SKM-1 (cell line): Measurements from ENCODE around the gene FKBP2.

ENCODE experiments used
- DNase-seq: peaks from one replicate; lab custom pipeline; 2025; ENCODE audit not compliant: unreplicated experiment; lab: John Stamatoyannopoulos, UW

FKBP2 gene

DNA sequence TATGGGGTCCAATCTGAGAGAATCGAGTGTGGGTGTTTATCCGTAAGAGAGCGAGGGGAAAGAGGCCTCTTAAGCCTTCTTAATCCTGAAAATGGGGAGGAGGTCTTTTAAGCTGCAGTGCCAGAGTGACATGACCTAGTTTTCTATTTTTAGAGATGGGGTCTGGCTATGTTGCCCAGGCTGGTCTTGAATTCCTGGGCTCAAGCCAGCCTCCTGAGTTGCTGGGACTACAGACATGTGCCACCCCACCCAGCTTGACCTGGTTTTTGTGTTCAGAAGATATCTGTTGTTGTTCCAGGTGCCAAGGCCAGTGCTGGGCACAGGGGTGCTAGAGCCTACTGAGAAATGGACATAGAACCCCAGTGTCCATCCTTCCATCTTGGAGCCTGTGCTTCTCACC lies 42.2 kb downstream of the FKBP2 start:
- no peak for DNase-seq

- DNase-seq = peak; percentile 87
Observed at GRCh38 chr11:64284048-64284961, 43.4 kb downstream of the FKBP2 start, which contains the start of gene BAD. BAD (minus strand) TSS chr11:64284665; CDS start chr11:64284368, 297 bp downstream.

DNA sequence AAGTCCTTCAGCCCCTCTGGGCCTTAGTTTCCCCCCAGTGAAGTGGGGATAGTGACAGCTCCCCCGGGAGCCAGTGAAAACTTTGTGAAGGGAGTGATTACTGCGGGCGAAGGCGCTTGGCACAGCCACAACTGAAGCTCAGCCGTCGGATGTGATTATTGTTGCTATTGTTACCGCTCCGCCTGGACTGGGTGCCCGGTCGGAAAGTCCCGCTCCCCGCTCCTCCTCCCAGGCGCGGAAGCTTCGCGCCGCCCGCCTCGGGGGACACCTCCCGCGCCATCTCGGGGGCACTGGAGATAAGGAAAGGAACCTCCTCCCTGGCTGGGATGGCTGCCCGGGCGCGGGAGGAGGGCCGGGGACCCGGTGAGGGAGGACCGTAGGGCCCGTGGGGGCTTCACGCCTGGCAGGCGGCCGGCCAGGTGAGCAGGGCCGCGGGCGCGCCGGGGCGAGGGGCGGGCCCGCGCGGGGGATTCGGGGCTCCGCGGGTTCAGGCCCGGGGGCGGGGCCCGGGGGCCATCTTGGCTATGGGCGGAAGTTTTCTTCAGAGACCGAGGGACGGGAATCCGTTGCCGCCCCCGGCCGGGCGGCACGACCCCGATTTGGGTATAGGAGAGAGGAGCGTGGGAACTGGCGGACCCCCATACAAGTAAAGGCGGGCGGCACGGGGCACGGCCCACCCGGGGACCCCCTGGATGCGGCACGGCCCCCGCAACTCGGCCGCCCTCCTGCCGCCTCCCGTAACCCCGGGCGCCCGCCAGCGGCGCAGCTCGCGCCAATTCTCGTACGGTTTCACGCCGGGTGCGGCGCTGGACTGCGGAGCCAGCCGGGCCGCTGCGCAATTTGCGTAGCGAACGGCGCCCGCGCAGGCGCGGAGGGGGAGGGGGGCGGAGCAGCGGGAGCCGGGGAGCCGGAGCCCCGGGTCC lies 44.3 kb downstream of the FKBP2 start, which contains the start of gene GPR137:
TSS of gene GPR137 (plus strand) at position 887 of the 923 bp plus-strand sequence. CDS start 677 bp downstream, outside the sequence.
- DNase-seq = peak; percentile 42

- DNase-seq = no peak
Observed at GRCh38 chr11:64285885-64286800, 45.2 kb downstream of the FKBP2 start.

DNA sequence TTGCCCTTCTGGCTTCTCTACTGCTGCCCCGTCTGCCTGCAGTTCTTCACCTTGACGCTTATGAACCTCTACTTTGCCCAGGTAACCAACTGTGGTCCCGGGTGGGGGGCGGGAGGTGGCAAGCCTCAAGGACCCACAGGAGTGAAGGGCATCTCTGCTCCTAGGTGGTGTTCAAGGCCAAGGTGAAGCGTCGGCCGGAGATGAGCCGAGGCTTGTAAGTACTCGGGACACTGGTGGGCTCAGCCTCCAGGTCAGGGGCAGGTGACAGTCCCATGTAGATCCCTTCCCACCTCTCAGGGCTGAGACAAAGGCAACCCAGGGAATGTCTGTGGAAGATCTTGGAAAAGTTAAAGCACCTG lies 45.9 kb downstream of the FKBP2 start:
- no peak for DNase-seq

DNA sequence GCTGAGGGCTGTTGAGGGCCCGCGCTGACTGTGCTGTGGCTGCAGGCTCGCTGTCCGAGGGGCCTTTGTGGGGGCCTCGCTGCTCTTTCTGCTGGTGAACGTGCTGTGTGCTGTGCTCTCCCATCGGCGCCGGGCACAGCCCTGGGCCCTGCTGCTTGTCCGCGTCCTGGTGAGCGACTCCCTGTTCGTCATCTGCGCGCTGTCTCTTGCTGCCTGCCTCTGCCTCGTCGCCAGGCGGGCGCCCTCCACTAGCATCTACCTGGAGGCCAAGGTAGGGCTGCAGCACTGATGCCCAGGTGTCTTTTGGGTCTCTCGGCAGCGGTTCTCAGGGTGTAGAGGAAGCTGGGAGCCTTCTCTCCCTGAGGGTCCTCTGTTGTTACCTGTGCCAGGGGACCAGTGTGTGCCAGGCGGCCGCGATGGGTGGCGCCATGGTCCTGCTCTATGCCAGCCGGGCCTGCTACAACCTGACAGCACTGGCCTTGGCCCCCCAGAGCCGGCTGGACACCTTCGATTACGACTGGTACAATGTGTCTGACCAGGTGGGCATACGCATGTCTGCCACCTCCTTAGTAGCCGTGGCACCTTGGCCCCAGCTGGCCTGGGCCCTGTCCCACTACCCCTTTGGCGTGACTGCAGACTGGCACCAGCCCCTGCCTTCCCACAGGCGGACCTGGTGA lies 46.9 kb downstream of the FKBP2 start:
- DNase-seq = no peak

GRCh38 chr11:64288353-64288750 lies 47.5 kb downstream of the FKBP2 start:
- DNase-seq = no peak

GRCh38 chr11:64289002-64289564 lies 48.2 kb downstream of the FKBP2 start:
- DNase-seq = no peak

- no peak for DNase-seq
Observed at GRCh38 chr11:64290352-64291261, 49.7 kb downstream of the FKBP2 start.

DNA sequence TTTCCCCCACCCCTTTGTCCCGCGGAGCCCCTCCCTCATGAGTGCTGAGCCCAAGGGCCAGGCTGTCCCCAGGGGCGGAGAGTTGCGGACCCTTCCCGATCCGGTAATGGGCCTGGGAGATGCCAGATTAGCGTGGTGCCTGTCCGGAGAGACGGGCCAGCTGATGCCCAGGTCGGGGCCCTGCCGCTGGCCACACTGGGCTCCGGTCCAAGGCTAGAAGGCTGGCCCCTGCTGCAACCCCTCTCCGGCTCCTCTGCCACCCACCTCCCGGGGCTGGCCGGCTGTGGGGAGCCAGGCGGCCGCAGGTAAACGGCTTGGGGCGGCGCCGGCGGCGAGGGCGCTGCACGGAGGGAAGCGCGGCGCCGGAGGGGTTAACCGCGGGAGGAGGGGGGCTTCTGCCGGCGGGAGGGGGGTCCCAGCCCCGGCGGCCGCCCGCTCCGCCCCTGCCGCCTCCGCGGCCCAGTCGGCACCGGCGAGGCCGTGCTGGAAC lies 50.4 kb downstream of the FKBP2 start, which contains the start of gene KCNK4:
TSS of gene KCNK4 (plus strand) at position 41 of the 490 bp plus-strand sequence. CDS start 1,717 bp downstream, outside the sequence.
- DNase-seq = no peak

DNA sequence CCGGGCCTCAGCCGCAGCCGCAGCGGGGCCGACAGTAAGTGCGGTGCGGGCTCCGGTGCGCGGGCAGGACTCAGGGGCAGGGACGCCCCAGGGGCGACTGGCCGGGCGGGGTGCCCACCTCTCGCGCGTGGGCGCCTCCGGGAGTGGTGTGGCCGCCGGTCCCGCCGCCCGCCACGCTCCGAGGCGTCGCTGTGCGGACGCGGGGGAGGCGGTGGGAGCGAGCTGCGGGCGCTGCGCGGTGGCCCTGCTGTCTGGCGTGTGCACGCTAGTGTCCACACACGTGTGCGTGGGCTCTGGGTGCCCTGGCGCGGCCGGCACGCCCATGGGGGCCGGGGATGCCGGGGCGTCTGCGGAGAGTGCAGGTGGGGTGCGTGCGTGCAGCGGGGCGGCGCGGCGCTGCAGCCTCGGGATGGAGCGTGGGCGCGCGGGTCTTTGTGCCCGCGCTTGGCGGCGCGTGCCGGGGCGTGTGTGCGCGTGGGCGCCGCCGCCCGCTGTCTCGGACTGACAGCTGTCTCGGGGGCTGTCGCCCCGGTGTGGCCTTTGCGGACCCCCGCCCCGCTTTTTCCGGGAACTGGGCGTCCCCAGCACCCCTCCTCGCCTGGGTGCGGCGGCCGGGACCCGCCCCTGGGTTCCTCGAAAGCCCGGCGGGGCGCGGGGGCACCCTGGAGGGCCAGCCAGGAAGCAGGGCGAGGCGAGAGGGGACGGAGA lies 51.0 kb downstream of the FKBP2 start:
- no peak for DNase-seq

DNA sequence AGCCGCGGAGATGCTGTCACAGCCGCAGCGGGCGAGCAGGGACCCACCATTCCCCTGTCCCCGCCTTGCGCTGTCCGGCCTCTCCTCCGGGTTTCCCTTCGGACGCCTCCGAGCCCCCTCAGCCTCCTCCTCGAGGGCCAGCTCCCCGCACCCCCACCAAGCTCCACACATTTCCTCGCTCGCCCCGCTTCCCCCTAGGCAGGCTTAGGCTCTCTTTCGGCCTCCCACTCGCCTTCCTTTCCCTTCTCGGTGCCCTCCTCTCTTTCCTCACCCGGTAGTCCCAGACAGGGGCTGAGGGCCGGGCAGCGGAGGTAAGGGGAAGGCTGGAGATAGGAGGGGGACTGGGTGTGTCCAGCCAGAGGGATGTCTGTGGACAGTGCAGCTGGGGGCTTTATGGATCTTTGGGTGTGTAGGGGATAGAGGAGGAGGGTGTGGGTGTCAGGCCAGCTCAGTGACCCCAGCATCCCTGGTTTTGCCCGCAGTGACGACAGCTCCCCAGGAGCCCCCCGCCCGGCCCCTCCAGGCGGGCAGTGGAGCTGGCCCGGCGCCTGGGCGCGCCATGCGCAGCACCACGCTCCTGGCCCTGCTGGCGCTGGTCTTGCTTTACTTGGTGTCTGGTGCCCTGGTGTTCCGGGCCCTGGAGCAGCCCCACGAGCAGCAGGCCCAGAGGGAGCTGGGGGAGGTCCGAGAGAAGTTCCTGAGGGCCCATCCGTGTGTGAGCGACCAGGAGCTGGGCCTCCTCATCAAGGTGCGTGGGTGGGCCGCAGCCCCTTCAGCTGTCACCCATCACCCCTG lies 51.8 kb downstream of the FKBP2 start:
- DNase-seq = no peak
